Measurements from ENCODE around the gene EN1. TPM values are rescaled to one million over a fixed set of nuclear protein-coding genes. Genes with fewer than 3 reads are reported as not detected.

The EN1 gene
- polyA plus RNA-seq, 2 of the 4 experiments (the other 2 are of a cell fraction) = 0.06 to 0.92 TPM

DNA sequence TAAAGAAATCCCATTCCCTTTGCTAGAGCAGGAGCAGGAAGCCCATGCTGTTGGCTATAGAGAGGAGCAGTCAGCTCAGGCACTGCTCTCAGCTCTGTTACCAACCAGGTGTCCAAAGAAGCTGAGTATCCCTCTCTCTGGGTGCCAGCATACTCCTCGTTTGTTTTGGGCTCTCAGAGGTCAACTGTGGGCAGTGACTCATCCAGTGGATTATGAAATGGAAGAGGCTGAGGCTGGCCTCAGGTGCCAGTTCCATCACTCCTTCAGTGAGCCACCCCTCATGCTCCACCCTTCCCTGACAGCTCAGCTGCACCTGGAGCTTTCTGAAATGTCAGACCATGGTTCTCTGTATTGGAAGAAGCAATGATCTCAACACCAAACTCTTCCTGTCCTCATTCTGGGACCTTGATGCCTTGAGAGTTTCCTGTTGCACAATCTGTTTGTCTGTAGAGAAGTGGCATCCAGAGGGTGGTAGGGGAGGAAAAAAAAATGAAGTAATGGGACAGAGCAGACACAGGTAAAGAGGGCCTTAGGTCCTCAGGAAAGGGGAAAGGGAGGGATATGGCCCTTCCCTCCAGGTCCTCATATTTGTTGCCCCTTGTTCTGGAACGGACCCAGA is 31.2 kb upstream of the EN1 start:
- ATAC-seq (no peak), DNase-seq (ENCODE audit: low read depth in 1 of 2, low spot score in 1 of 2) (no peak), FAIRE-seq (no peak)
- no peak overlapping the region for H3K4me2 ChIP-seq
- H3K4me3 ChIP-seq = no peak overlapping the region
- H3K4me1 ChIP-seq = no peaks in the 10 kb centered on the region
- TF ChIP-seq, protein P1, sequence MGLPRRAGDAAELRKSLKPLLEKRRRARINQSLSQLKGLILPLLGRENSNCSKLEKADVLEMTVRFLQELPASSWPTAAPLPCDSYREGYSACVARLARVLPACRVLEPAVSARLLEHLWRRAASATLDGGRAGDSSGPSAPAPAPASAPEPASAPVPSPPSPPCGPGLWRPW (IDR thresholded peaks at IDR 0.05) = no peak
- TF ChIP-seq HDAC2 (IDR thresholded peaks at IDR 0.05) (no peak), RAD21 (conservative IDR thresholded peaks at IDR 0.05 in 1 of 2, IDR thresholded peaks at IDR 0.05 in 1 of 2) (no peak), ZSCAN20 (CRISPR knock-in tag; IDR thresholded peaks at IDR 0.05) (no peak), NPAS2 (CRISPR knock-in tag; IDR thresholded peaks at IDR 0.05; ENCODE audit: borderline replicate concordance) (no peak), EHMT2 (IDR thresholded peaks at IDR 0.05; ENCODE audit: low read depth) (no peak), NR3C1 (IDR thresholded peaks at IDR 0.05) (no peak), CHD2 (IDR thresholded peaks at IDR 0.05; ENCODE audit: low read length, partially characterized antibody) (no peak)
- TF ChIP-seq, protein P2, sequence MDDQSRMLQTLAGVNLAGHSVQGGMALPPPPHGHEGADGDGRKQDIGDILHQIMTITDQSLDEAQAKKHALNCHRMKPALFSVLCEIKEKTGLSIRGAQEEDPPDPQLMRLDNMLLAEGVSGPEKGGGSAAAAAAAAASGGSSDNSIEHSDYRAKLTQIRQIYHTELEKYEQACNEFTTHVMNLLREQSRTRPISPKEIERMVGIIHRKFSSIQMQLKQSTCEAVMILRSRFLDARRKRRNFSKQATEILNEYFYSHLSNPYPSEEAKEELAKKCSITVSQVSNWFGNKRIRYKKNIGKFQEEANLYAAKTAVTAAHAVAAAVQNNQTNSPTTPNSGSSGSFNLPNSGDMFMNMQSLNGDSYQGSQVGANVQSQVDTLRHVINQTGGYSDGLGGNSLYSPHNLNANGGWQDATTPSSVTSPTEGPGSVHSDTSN (IDR thresholded peaks at IDR 0.05) = no peak
- TF ChIP-seq, protein P3, sequence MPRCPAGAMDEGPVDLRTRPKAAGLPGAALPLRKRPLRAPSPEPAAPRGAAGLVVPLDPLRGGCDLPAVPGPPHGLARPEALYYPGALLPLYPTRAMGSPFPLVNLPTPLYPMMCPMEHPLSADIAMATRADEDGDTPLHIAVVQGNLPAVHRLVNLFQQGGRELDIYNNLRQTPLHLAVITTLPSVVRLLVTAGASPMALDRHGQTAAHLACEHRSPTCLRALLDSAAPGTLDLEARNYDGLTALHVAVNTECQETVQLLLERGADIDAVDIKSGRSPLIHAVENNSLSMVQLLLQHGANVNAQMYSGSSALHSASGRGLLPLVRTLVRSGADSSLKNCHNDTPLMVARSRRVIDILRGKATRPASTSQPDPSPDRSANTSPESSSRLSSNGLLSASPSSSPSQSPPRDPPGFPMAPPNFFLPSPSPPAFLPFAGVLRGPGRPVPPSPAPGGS (IDR thresholded peaks at IDR 0.05) = no peak
- POLR2A ChIA-PET = interaction anchor here (0.6 kb wide), 1 partner anchor 665 kb away, joined by 3 read pairs; the partner anchor contains the start of gene CFAP221
- no peak overlapping the region for H3K27ac ChIP-seq
- WGBS (ENCODE audit: missing lambda C conversion rate) = 0% methylated on average over 1 of the region's 2 CpGs
- CTCF ChIA-PET = interaction anchor here (0.6 to 1.5 kb wide), 4 partner anchors 310 to 842 kb away, joined by 3 to 6 read pairs (median 4); no protein-coding TSS in a partner anchor
- no peaks in the 10 kb centered on the region for H3K9me3 ChIP-seq

DNA sequence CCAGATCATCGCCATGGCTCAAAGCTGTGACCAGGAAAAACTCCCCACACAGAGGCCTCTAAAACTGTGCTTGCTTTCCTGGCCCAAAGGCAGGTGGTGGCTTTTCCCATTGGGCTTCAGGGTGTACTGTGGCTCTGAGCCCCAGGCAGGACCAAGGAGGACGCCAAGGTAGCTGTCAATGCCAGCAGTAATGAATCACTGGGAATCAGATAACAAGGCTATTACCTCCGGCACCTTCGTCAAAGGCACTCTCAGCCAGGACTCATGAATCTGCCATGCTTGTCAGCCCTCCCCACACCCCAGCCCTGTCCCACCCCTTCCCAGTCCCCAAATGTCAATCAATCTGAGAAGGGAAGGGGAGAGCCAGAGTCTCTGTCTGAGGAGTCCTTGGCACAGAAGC is 27.9 kb upstream of the EN1 start:
- ATAC-seq = no peak
- no peak for DNase-seq (ENCODE audit: low read depth in 1 of 2, low spot score in 1 of 2)
- H3K4me3 ChIP-seq = no peak overlapping the region
- no peak for FAIRE-seq
- H3K4me1 ChIP-seq = no peaks in the 10 kb centered on the region
- ChIA-PET CTCF (interaction anchor here (1.6 to 2.6 kb wide), 3 partner anchors 10 to 653 kb away, joined by 5 to 7 read pairs (median 6); no protein-coding TSS in a partner anchor), POLR2A (no interaction called here)
- H3K27ac ChIP-seq = no peak overlapping the region
- H3K9me3 ChIP-seq = no peaks in the 10 kb centered on the region
- no peak overlapping the region for H3K4me2 ChIP-seq
- WGBS (ENCODE audit: missing lambda C conversion rate) = 26% methylated on average over 4 of the region's 4 CpGs
- TF ChIP-seq HEYL (CRISPR knock-in tag; IDR thresholded peaks at IDR 0.05) (no peak), POLR2A (IDR thresholded peaks at IDR 0.05; ENCODE audit: low read length) (no peak), CEBPB (IDR thresholded peaks at IDR 0.05) (no peak), SMC3 (IDR thresholded peaks at IDR 0.05) (no peak), SREBF2 (IDR thresholded peaks at IDR 0.05) (no peak), CHD2 (IDR thresholded peaks at IDR 0.05; ENCODE audit: low read length, partially characterized antibody) (no peak), ZSCAN20 (CRISPR knock-in tag; IDR thresholded peaks at IDR 0.05) (no peak)
- TF ChIP-seq, protein P3 (IDR thresholded peaks at IDR 0.05) = no peak

DNA sequence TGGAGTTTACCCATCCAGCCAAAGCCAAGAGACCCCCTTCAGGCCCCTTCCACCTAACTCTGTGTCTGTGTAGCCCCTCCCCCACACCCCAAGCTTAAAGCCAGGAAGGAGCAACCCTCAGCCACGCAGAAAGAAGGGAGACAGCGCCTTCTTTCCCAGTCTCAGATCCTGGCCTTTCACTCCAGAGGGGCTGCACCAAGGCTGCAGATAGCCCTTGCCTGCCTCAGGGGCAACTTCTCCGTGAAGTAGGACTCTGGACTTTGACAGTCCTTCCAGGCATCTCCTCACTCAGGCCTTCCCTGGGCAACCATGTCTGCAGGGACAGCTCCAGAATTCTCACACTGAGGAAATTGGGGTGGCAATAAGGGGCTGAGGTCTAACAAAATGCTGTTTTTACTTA is 26.9 kb upstream of the EN1 start:
- Histone ChIP-seq H3K4me1 (no peaks in the 10 kb centered on the region), H3K9me3 (no peaks in the 10 kb centered on the region), H3K27ac (no peak overlapping the region), H3K4me2 (no peak overlapping the region), H3K4me3 (no peak overlapping the region)
- FAIRE-seq (no peak), ATAC-seq (no peak), DNase-seq (ENCODE audit: low read depth in 1 of 2, low spot score in 1 of 2) (no peak)
- ChIA-PET POLR2A (no interaction called here), CTCF (interaction anchor here (1.6 to 1.8 kb wide), 2 partner anchors 19 to 652 kb away, joined by 5 to 6 read pairs; no protein-coding TSS in a partner anchor)
- 0% methylated on average over 3 of the region's 3 CpGs for WGBS (ENCODE audit: missing lambda C conversion rate)
- TF ChIP-seq, protein P4, sequence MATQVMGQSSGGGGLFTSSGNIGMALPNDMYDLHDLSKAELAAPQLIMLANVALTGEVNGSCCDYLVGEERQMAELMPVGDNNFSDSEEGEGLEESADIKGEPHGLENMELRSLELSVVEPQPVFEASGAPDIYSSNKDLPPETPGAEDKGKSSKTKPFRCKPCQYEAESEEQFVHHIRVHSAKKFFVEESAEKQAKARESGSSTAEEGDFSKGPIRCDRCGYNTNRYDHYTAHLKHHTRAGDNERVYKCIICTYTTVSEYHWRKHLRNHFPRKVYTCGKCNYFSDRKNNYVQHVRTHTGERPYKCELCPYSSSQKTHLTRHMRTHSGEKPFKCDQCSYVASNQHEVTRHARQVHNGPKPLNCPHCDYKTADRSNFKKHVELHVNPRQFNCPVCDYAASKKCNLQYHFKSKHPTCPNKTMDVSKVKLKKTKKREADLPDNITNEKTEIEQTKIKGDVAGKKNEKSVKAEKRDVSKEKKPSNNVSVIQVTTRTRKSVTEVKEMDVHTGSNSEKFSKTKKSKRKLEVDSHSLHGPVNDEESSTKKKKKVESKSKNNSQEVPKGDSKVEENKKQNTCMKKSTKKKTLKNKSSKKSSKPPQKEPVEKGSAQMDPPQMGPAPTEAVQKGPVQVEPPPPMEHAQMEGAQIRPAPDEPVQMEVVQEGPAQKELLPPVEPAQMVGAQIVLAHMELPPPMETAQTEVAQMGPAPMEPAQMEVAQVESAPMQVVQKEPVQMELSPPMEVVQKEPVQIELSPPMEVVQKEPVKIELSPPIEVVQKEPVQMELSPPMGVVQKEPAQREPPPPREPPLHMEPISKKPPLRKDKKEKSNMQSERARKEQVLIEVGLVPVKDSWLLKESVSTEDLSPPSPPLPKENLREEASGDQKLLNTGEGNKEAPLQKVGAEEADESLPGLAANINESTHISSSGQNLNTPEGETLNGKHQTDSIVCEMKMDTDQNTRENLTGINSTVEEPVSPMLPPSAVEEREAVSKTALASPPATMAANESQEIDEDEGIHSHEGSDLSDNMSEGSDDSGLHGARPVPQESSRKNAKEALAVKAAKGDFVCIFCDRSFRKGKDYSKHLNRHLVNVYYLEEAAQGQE (IDR thresholded peaks at IDR 0.05) = no peak
- no peak for TF ChIP-seq KDM1A (IDR thresholded peaks at IDR 0.05; ENCODE audit: low read depth)
- no peak for TF ChIP-seq MYC (IDR thresholded peaks at IDR 0.05; ENCODE audit: borderline replicate concordance, low read length)
- TF ChIP-seq, protein P5, sequence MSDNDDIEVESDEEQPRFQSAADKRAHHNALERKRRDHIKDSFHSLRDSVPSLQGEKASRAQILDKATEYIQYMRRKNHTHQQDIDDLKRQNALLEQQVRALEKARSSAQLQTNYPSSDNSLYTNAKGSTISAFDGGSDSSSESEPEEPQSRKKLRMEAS (IDR thresholded peaks at IDR 0.05) = no peak
- TF ChIP-seq RAD21 (conservative IDR thresholded peaks at IDR 0.05 in 1 of 2, IDR thresholded peaks at IDR 0.05 in 1 of 2) = no peak
- no peak for TF ChIP-seq EHMT2 (IDR thresholded peaks at IDR 0.05; ENCODE audit: low read depth)
- no peak for TF ChIP-seq TP53 (CRISPR knock-in tag; IDR thresholded peaks at IDR 0.05)
- no peak for TF ChIP-seq FOSL2 (IDR thresholded peaks at IDR 0.05)
- TF ChIP-seq FOSL2 (CRISPR knock-in tag; IDR thresholded peaks at IDR 0.05) = no peak
- TF ChIP-seq, protein P3 (IDR thresholded peaks at IDR 0.05) = no peak
- TF ChIP-seq NR3C1 (IDR thresholded peaks at IDR 0.05) = no peak
- no peak for TF ChIP-seq ZC3H11A (IDR thresholded peaks at IDR 0.05)
- TF ChIP-seq ESRRA (IDR thresholded peaks at IDR 0.05; ENCODE audit: borderline replicate concordance, low read length) = no peak

Data from A549 (cell line).